GM19468 (cell line): Measurements from ENCODE around the gene ST6GALNAC4.

ENCODE experiments used
- ATAC-seq: cut with Tn5 transposase; IDR thresholded peaks from one replicate; pipeline ENCODE4 v1.9.1; 2021; ENCODE audit warnings: mild to moderate bottlenecking, moderate library complexity, moderate number of reproducible peaks; ENCODE audit not compliant: unreplicated experiment; ENCODE audit errors: extremely low read depth

Gene ST6GALNAC4

DNA sequence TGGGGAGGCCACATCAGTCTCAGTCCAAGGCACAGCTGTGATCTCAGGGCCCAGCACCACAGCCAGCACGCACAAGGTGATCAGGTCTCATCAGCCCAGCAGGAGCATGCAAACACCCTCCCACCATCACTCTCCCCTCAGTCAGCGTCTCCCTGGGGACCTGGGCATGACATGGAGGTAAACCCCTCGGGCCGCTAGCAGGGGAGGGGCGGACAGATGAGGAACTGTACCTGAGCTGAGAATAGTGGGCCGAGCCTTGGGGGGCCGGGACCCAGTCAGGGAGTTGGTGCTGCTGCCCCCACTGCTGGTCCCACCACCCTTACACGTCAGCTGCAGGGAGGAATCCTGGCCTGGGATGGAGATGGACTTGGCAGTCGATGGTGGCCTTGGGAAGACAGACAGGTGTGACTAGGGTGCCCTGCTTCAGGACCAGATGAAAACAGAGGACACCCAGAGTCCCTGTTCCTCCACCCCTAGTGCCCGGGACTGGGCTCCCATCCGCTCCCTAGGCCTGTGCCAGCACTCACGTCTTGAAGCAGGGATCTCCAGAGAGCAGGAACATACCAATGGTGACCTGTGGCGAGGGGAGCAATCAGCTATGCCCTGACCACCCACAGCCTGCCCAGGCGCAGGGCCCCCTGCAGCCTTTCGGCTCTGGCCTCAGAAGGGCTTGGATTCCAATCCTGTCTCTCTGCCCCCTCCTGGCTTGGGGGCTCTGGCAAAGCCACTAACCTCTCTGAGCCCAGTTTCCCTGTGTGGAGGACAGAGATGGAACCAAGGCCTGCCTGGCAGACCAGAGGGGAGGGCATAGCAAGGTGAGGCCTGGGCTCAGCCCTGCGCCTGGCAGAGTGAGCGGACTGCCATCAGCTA lies 31.2 kb upstream of the ST6GALNAC4 start:
- no peak for ATAC-seq

GRCh38 chr9:127946728-127947127 lies 29.9 kb upstream of the ST6GALNAC4 start:
- no peak for ATAC-seq

DNA sequence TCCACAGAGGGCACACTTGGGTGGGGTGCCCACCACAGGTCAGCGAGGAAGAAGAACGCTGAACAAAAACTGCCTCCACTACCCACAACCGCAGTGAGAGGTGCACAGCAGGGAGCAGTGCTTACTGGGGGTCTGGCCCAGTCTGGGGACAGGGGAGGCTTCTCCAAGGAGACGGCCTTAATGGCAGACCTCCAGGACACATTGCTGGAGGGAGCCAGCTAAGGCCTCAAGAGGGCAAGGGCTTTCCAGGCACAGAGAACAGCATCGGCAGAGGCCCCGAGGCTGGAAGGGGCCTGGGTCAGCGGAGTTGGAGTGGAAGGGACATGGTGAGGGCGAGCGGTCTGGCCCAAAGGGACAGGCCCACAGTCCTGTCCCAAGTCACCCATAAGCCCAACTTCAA lies 29.1 kb upstream of the ST6GALNAC4 start:
- no peak for ATAC-seq

DNA sequence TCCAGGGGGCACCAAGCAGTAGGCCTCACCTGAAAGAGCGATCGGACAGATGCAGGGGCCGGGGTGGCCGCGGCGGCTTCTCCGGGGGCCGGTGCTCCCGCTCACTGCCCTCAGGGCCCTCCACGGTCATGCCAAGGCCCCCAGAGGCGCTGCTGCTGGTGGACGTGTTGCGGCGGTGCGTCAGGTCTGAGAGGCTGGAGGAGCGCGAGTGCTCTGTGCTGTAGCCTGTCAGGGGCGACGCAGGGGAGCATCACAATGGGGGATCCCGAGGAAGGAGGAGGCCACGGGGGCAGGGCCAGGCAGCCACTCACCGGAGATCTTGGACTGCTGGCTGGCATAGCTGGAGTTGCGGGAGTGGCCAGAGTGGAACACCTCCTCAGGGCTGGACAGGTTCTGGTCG lies 28.5 kb upstream of the ST6GALNAC4 start:
- no peak for ATAC-seq

GRCh38 chr9:127944586-127945218 lies 27.9 kb upstream of the ST6GALNAC4 start:
- ATAC-seq: no peak

- ATAC-seq: no peak
Measured at GRCh38 chr9:127943731-127944144, 26.9 kb upstream of the ST6GALNAC4 start.

DNA sequence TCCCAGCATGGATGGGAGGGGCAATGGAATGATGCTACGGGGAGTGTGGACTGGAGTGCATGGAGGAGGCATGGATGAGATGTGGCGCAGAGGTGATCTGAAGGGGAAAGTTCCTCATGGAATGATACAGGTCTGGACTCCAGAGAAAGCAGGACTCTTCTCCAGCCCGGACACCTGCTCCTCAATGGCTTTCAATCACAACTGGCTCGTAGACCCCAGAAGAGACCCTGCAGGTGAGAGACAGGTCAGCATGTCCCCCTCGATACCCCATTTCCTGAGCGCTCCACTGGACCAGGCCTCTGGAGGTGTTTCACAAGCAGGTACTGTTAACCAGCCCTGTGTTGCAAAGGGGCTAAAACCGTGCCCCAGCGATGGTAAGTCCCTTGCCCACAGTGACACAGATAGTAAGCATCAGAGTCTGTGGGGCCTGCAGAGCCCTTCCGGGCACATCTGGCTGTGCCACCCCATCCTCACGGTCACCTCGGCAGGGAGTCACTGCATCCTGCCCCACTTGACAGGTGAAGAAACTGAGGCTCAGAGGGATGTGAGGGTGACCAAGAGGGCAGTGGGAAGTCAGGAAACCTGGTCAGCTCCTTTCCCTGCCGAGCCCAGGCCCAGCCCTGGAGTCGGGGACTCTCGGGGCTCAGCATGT lies 26.3 kb upstream of the ST6GALNAC4 start:
- no peak for ATAC-seq

- ATAC-seq: no peak
Measured at GRCh38 chr9:127942216-127943010, 25.6 kb upstream of the ST6GALNAC4 start.

DNA sequence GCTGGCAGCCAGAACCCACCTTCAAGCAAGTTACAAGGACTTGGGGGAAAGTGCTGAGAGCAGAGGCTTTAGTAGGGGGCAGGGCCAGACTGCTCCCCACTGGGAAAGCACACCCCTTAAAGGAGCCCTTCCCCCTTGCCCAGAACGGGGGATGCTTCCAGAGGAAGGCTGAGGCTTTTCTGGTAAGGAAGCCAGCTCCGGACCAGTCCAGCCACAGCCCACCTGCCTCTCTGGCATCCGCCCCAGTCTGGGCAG lies 25.0 kb upstream of the ST6GALNAC4 start:
- no peak for ATAC-seq

GRCh38 chr9:127941062-127941960 lies 24.5 kb upstream of the ST6GALNAC4 start:
- no peak for ATAC-seq

- ATAC-seq: no peak
Measured at GRCh38 chr9:127940593-127940992, 23.8 kb upstream of the ST6GALNAC4 start.

DNA sequence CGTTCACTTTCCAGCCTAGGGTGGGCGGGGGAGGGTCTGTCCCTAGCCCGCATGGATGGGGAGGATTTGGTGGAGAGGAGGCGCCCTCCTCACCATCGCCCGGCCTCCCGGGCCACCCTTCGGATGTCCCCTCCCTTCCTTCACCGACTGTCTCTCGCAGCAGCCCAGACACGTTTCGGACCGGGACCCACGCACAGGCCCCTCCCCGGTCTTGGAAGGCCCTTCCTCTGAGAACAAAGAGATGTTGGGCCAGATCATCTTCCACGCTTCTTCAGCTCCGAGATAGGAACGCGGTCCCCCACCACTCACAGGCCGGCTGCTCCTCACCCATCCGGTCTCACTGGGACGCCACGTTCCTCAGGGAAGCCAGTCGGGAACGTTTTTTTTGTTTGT lies 21.5 kb upstream of the ST6GALNAC4 start:
- ATAC-seq: no peak

DNA sequence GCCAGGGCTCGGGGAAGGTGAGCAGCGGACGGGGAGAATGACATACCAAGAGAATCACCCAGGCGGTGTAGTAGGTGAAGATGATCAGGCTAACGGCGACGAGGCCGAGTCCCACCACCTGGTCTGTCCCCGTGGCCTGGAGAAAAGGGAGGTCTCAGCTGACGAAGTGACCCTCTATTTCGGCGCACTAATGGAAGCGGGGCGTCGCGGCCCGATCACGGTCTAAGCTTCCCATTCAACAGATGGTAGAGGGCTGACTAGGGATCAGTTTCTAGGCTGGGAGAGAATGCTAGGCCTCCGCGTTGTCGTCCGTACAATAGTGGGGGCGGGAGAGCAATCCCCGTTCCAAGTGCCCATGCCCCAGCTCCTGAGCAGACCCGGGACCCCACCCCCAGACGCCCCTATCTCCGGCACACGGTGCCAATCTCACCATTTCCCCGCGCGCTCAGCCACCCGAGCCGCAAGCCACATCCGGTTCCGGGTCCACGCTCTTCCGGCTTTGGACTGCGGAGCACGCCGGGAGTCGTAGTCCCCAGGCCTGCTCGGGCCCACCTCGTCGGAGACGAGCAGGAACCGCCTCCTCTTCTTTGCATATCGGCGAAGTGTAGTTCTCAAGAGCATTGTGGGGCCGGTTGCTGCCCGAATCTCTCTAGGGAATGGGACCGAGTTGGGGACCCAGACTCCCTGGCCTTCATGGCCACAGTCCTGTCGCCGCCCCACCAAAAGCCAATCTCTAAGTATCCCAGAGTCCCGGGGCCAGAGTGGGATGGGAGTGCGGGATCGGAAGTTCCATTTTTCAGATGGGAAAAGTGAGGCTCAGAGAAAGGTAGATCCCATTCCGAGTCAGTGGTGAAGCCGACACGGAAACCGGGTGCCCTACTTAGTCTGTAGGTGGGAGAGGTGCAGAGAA lies 20.8 kb upstream of the ST6GALNAC4 start, which contains the start of gene DPM2:
DPM2 (minus strand) TSS at position 467 of the 910 bp plus-strand sequence; CDS start at position 433, 34 bp downstream.
- ATAC-seq: peak; percentile 80

- ATAC-seq: no peak
Measured at GRCh38 chr9:127937056-127937387, 20.2 kb upstream of the ST6GALNAC4 start.

DNA sequence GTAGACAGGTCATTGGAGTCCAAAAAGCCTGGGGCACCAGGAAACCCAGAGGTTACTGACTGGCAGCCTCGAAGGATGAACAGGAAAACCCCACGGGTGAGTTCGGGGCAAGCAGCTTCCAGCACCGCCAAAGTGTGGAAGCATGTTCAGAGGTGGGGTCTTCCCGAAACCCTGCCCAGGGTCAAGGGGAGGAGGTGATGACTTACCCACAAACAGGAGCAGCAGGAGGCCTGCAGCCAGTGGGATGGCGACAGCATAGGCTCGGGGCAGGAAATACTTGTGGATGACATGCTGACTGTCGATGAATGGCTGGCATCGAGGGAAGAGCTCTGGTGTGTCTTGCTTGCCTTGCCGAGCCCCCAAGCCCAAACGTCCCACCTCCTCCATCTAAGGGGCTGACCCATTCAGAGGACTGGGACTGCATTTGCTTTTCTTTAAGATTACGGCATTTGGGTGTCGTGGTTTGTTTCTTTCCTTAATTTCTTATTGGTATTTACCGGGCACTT lies 19.6 kb upstream of the ST6GALNAC4 start:
- no peak for ATAC-seq

DNA sequence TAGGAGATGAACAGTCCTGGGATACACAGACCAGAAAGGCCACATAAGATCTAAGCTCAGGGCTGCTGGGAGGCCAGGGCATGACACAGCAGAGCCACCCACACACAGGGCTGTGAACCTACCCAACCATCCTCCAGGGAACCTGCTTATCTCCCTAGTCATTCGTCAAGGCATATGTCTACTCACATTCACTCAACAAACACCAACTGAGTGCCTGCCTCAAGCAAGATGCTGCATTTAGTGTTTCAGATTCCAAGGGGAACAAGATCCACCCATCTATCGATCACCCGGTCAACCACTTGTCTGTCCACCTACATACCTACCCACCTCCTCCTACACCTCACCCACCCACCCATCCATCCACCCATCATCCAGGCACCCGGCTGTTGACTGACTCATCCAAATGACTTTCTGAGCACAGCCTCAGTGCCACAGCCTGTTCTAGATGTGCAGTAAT lies 19.0 kb upstream of the ST6GALNAC4 start:
- ATAC-seq: no peak

DNA sequence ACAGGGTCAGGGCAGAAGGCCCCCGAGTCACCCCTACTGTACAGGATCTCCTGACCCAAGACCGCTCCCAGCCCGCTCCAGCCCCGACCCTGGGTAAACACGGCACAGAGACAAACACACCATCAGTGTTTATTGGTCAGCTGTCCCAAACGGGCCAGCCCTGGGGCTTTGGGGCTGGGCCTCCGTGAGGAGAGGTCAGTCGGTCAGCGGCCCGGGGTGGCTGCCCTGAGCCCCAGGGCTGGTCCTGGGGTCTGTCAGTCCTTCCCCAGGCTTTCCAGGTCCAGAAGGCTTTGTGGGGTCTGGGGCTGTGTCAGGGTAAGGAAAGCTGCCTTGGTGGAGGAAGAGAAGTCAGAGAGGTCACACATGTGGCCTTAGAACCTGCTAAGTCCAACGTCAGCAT lies 18.1 kb upstream of the ST6GALNAC4 start:
- no peak for ATAC-seq

DNA sequence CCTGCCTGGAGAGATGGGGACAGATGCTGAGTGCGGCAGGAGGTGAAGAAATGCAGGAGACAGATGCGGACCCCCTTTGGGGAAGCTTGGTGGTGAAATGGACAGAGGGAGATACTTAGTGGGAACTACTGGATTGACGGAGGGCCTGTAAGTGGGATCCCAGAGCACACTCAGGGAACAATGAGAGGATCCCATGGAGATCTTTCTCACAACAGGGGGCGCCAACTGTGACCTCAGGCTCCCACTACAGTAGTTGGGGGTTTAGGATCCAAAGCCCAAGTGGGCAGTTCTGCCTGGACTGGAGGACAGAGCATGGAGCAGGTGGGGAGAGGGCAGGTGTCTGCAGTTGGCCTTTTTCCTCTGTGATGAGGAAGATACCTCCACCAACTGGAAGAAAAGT lies 17.4 kb upstream of the ST6GALNAC4 start:
- ATAC-seq: no peak
